HG03439 (cell line): ENCODE measurements around the gene EPB41L2.

Experiments
- ATAC-seq: cut with Tn5 transposase; IDR thresholded peaks from one replicate; pipeline ENCODE4 v1.9.1; 2021; ENCODE audit warnings: mild to moderate bottlenecking, moderate library complexity; ENCODE audit not compliant: unreplicated experiment

The EPB41L2 gene

GRCh38 chr6:131062241-131063027, 611 bp downstream of the EPB41L2 start:
- peak; percentile 27 for ATAC-seq

GRCh38 chr6:131061751-131062119, 1.3 kb downstream of the EPB41L2 start:
- ATAC-seq, result no peak

- no peak for ATAC-seq
These were observed 1.8 kb downstream of the EPB41L2 start for GRCh38 chr6:131061041-131061750.

- no peak for ATAC-seq
These were observed 2.7 kb downstream of the EPB41L2 start for GRCh38 chr6:131060311-131060710.

GRCh38 chr6:131059486-131059885, 3.6 kb downstream of the EPB41L2 start:
- no peak for ATAC-seq

GRCh38 chr6:131058236-131058635, 4.8 kb downstream of the EPB41L2 start:
- ATAC-seq, result no peak

GRCh38 chr6:131054392-131055250, 8.4 kb downstream of the EPB41L2 start:
- no peak for ATAC-seq

GRCh38 chr6:131053546-131054240, 9.4 kb downstream of the EPB41L2 start:
- no peak for ATAC-seq

- no peak for ATAC-seq
These were observed 10.9 kb downstream of the EPB41L2 start for GRCh38 chr6:131052181-131052580.

- ATAC-seq, result no peak
These were observed 11.7 kb downstream of the EPB41L2 start for GRCh38 chr6:131051341-131051740.

- ATAC-seq, result no peak
These were observed 13.4 kb downstream of the EPB41L2 start for GRCh38 chr6:131049608-131050007.

GRCh38 chr6:131048933-131049515, 14.0 kb downstream of the EPB41L2 start:
- ATAC-seq, result no peak

- ATAC-seq, result no peak
These were observed 14.6 kb downstream of the EPB41L2 start for GRCh38 chr6:131048459-131048858.

GRCh38 chr6:131045139-131045538, 17.9 kb downstream of the EPB41L2 start:
- no peak for ATAC-seq

GRCh38 chr6:131043902-131044447, 19.1 kb downstream of the EPB41L2 start:
- no peak for ATAC-seq

- no peak for ATAC-seq
These were observed 20.4 kb downstream of the EPB41L2 start for GRCh38 chr6:131042664-131043063.

GRCh38 chr6:131041814-131042213, 21.2 kb downstream of the EPB41L2 start:
- no peak for ATAC-seq

GRCh38 chr6:131040866-131041265, 22.2 kb downstream of the EPB41L2 start:
- no peak for ATAC-seq

- no peak for ATAC-seq
These were observed 23.7 kb downstream of the EPB41L2 start for GRCh38 chr6:131039345-131039680.

GRCh38 chr6:131038597-131039344, 24.3 kb downstream of the EPB41L2 start:
- ATAC-seq, result no peak
